Bronchial epithelial cell (primary cell): ENCODE data around the gene ASB16. TPM values are rescaled to one million over a fixed set of nuclear protein-coding genes. Genes with fewer than 3 reads are reported as not detected.

Experiments
- DNase-seq: peaks from one replicate; pipeline ENCODE4 v3.0.0-alpha.2; 2010; ENCODE audit warnings: low read depth
- FAIRE-seq: peaks from 2 replicates; lab custom pipeline; 2011; peaks lifted over from hg19 to GRCh38; lab: Jason Lieb, UNC
- H3K27me3 ChIP-seq: 2 replicates; pipeline ENCODE4 v1.5.1; 2011; ENCODE audit warnings: low read length; ENCODE audit not compliant: control insufficient read depth, insufficient read depth
- H3K36me3 ChIP-seq: 2 replicates; pipeline ENCODE4 v1.5.1; 2011; ENCODE audit warnings: low read length; ENCODE audit not compliant: control insufficient read depth, insufficient read depth
- H3K4me3 ChIP-seq: 2 replicates; pipeline ENCODE4 v1.5.1; 2011; ENCODE audit warnings: mild to moderate bottlenecking, low read depth, low read length, control low read depth
- CTCF ChIP-seq: IDR thresholded peaks from 2 replicates; pipeline ENCODE4 v1.5.1; 2011; ENCODE audit warnings: mild to moderate bottlenecking, moderate library complexity, low read length, control low read depth, inconsistent platforms; ENCODE audit not compliant: insufficient read depth, severe bottlenecking
- total RNA-seq: library from RNA; depleted of rRNA; stranded (reverse); fragments of >200 nt; gene quantifications from 2 replicates; pipeline ENCODE4 v1.2.1, GENCODE V29; 2014

The ASB16 gene
- total RNA-seq, 1 donor from 2014 or later, result not detected

GRCh38 chr17:44159519-44160210 lies 10.8 kb upstream of the ASB16 start:
- no peak for TF ChIP-seq CTCF
- Histone ChIP-seq H3K27me3 (no peaks in the 10 kb centered on the region), H3K4me3 (no peak overlapping the region), H3K36me3 (peaks cover 4% of the 10 kb centered on the region)
- no peak for DNase-seq
- no peak for FAIRE-seq

- FAIRE-seq (no peak), DNase-seq (no peak)
- no peak overlapping the region for H3K4me3 ChIP-seq
- no peak for TF ChIP-seq CTCF
- H3K27me3 ChIP-seq, result no peaks in the 10 kb centered on the region
- H3K36me3 ChIP-seq, result peaks cover 2% of the 10 kb centered on the region
These were observed 6.0 kb upstream of the ASB16 start for GRCh38 chr17:44164476-44164875.

- TF ChIP-seq CTCF, result no peak
- H3K36me3 ChIP-seq, result no peaks in the 10 kb centered on the region
- no peaks in the 10 kb centered on the region for H3K27me3 ChIP-seq
- FAIRE-seq (no peak), DNase-seq (no peak)
- H3K4me3 ChIP-seq, result no peak overlapping the region
These were observed 3.2 kb upstream of the ASB16 start for GRCh38 chr17:44167181-44167861.

GRCh38 chr17:44170135-44170498 lies 387 bp upstream of the ASB16 start:
- TF ChIP-seq CTCF, result no peak
- Histone ChIP-seq H3K4me3 (no peak overlapping the region), H3K27me3 (no peaks in the 10 kb centered on the region), H3K36me3 (no peaks in the 10 kb centered on the region)
- FAIRE-seq (no peak), DNase-seq (no peak)

- no peak overlapping the region for H3K4me3 ChIP-seq
- no peak for TF ChIP-seq CTCF
- no peak for DNase-seq
- no peaks in the 10 kb centered on the region for H3K36me3 ChIP-seq
- no peaks in the 10 kb centered on the region for H3K27me3 ChIP-seq
- no peak for FAIRE-seq
These were observed 1.5 kb downstream of the ASB16 start for GRCh38 chr17:44171931-44172455.

- FAIRE-seq (no peak), DNase-seq (no peak)
- peaks cover 2% of the 10 kb centered on the region for H3K36me3 ChIP-seq
- no peak for TF ChIP-seq CTCF
- no peak overlapping the region for H3K4me3 ChIP-seq
- H3K27me3 ChIP-seq, result no peaks in the 10 kb centered on the region
These were observed 3.9 kb downstream of the ASB16 start for GRCh38 chr17:44174427-44174826.
